ENCODE data around the gene AGL. TPM values are rescaled to one million over a fixed set of nuclear protein-coding genes. Genes with fewer than 3 reads are reported as not detected.

AGL gene
- total and polyA plus RNA-seq, 2 of the 4 experiments (the other 2 are of a cell fraction): 2.4 to 7.0 TPM

DNA sequence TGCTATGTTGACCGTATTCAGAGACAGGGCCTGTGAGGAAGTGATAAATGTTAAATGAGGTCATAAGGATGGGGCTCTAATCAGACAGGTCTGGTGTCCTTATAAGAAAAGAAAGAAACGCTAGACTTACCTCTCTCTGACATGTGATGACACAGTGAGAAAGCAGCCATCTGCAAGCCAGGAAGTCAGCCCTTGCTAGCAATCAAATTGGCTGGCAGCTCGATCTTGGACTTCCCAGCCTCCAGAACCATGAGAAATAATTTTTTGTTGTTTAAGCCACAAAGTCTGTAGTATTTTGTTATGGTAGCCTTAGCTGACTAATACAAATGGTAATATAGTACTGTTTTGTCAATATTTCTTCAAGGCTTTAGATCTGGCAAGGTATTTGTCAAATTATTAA lies 25.1 kb upstream of the AGL start:
- no peaks in the 10 kb centered on the region for H3K79me1 ChIP-seq (ENCODE audit: low read depth in 1 of 2, low read length in 2 of 2)
- no peak overlapping the region for H4K8ac ChIP-seq (ENCODE audit: low read depth in 2 of 2, low read length in 2 of 2)
- H3K36me3 ChIP-seq (ENCODE audit: control insufficient read depth, insufficient read depth, low read length): no peaks in the 10 kb centered on the region
- no peaks in the 10 kb centered on the region for H3K9me1 ChIP-seq (ENCODE audit: insufficient read depth, low read length)
- in situ Hi-C loops (cut with MboI; ENCODE audit: low sequenced_read_pairs): no loop called here
- TF ChIP-seq MAFK (IDR thresholded peaks at IDR 0.05; ENCODE audit: low read depth, low read length) (no peak), BHLHE40 (IDR thresholded peaks at IDR 0.05; ENCODE audit: low read depth, low read length) (no peak), CHD1 (IDR thresholded peaks at IDR 0.05; ENCODE audit: low read depth, low read length) (no peak), RCOR1 (IDR thresholded peaks at IDR 0.05; ENCODE audit: insufficient replicate concordance, low read length) (no peak), SMC3 (IDR thresholded peaks at IDR 0.05; ENCODE audit: low read depth, low read length) (no peak), RFX5 (IDR thresholded peaks at IDR 0.05; ENCODE audit: low read depth, low read length) (no peak), MXI1 (IDR thresholded peaks at IDR 0.05; ENCODE audit: borderline replicate concordance, low read depth, low read length) (no peak), POLR2A (IDR thresholded peaks at IDR 0.05; ENCODE audit: low read depth, low read length) (no peak), RAD21 (IDR thresholded peaks at IDR 0.05; ENCODE audit: low read length) (no peak), NFE2L2 (IDR thresholded peaks at IDR 0.05; ENCODE audit: low read depth, low read length) (no peak), MAZ (IDR thresholded peaks at IDR 0.05; ENCODE audit: borderline replicate concordance, low read depth, low read length) (no peak), CEBPB (IDR thresholded peaks at IDR 0.05; ENCODE audit: low read depth, low read length) (no peak), FOS (IDR thresholded peaks at IDR 0.05; ENCODE audit: low read depth, low read length) (no peak)
- TF ChIP-seq, protein P1, sequence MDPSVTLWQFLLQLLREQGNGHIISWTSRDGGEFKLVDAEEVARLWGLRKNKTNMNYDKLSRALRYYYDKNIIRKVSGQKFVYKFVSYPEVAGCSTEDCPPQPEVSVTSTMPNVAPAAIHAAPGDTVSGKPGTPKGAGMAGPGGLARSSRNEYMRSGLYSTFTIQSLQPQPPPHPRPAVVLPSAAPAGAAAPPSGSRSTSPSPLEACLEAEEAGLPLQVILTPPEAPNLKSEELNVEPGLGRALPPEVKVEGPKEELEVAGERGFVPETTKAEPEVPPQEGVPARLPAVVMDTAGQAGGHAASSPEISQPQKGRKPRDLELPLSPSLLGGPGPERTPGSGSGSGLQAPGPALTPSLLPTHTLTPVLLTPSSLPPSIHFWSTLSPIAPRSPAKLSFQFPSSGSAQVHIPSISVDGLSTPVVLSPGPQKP (IDR thresholded peaks at IDR 0.05; ENCODE audit: borderline replicate concordance, low read depth, low read length): no peak
- TF ChIP-seq, protein P2, sequence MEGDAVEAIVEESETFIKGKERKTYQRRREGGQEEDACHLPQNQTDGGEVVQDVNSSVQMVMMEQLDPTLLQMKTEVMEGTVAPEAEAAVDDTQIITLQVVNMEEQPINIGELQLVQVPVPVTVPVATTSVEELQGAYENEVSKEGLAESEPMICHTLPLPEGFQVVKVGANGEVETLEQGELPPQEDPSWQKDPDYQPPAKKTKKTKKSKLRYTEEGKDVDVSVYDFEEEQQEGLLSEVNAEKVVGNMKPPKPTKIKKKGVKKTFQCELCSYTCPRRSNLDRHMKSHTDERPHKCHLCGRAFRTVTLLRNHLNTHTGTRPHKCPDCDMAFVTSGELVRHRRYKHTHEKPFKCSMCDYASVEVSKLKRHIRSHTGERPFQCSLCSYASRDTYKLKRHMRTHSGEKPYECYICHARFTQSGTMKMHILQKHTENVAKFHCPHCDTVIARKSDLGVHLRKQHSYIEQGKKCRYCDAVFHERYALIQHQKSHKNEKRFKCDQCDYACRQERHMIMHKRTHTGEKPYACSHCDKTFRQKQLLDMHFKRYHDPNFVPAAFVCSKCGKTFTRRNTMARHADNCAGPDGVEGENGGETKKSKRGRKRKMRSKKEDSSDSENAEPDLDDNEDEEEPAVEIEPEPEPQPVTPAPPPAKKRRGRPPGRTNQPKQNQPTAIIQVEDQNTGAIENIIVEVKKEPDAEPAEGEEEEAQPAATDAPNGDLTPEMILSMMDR (conservative IDR thresholded peaks at IDR 0.05; ENCODE audit: low read depth, low read length): no peak
- TF ChIP-seq, protein P3, sequence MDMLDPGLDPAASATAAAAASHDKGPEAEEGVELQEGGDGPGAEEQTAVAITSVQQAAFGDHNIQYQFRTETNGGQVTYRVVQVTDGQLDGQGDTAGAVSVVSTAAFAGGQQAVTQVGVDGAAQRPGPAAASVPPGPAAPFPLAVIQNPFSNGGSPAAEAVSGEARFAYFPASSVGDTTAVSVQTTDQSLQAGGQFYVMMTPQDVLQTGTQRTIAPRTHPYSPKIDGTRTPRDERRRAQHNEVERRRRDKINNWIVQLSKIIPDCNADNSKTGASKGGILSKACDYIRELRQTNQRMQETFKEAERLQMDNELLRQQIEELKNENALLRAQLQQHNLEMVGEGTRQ (IDR thresholded peaks at IDR 0.05; ENCODE audit: low read depth, low read length): no peak
- no peak overlapping the region for H4K5ac ChIP-seq (ENCODE audit: low read depth, low read length)
- H3K18ac ChIP-seq (ENCODE audit: low read depth, low read length): no peak overlapping the region
- H3K4me1 ChIP-seq (ENCODE audit: control insufficient read depth, insufficient read depth, low read length): no peaks in the 10 kb centered on the region
- ChIA-PET CTCF (no interaction called here), POLR2A (ENCODE audit: unreplicated experiment) (no interaction called here)
- H4K20me1 ChIP-seq (ENCODE audit: insufficient read depth, low read length): no peaks in the 10 kb centered on the region
- no CpG with 5 or more reads among the region's 3 CpGs for WGBS, 2 experiments (ENCODE audit: extremely low coverage in 2 of 2, insufficient read length in 1 of 2)
- DNase-seq (no peak), ATAC-seq (ENCODE audit: low read depth) (no peak)
- H3K27me3 ChIP-seq (ENCODE audit: control insufficient read depth, insufficient read depth, low read length): no peaks in the 10 kb centered on the region
- dilution Hi-C loops (cut with HindIII; ENCODE audit: low sequenced_read_pairs, unreplicated experiment): no loop called here
- BruUV-seq (replicated peaks): no TSS peak
- H3K27ac ChIP-seq (ENCODE audit: insufficient read depth, low read length): no peak overlapping the region
- no peak overlapping the region for H2BK120ac ChIP-seq (ENCODE audit: low read depth, low read length)
- no peak overlapping the region for H2AFZ ChIP-seq (replicated peaks; ENCODE audit: low read length, poor library complexity)
- no peak overlapping the region for H3K4ac ChIP-seq (ENCODE audit: low read depth, low read length)
- H2BK5ac ChIP-seq (ENCODE audit: low read depth, low read length, poor library complexity, severe bottlenecking): no peak overlapping the region
- H3K9ac ChIP-seq (ENCODE audit: low read depth, low read length): no peak overlapping the region
- no peak overlapping the region for H3K4me2 ChIP-seq (ENCODE audit: low read depth, low read length)
- H3K9me3 ChIP-seq (ENCODE audit: control insufficient read depth, insufficient read depth, low read length): peaks cover 2% of the 10 kb centered on the region; the same call in 1 of the 2 replicates
- no peak overlapping the region for H3K23ac ChIP-seq (ENCODE audit: low read depth, low read length)
- H4K91ac ChIP-seq (ENCODE audit: insufficient read depth, low read depth, low read length): no peak overlapping the region
- H3K4me3 ChIP-seq (ENCODE audit: insufficient read depth, low read depth, low read length): no peak overlapping the region
- no peak overlapping the region for H2AK9ac ChIP-seq (replicated peaks; ENCODE audit: low read depth, low read length, poor library complexity)
- no peak overlapping the region for H2AK5ac ChIP-seq (ENCODE audit: low read depth, low read length)
- no peak overlapping the region for H3K14ac ChIP-seq (replicated peaks; ENCODE audit: low read depth, low read length)
- no peak overlapping the region for H3K56ac ChIP-seq (ENCODE audit: extremely low read depth, insufficient read depth, low read length)
- no peak overlapping the region for H2BK20ac ChIP-seq (ENCODE audit: low read depth, low read length)
- intact Hi-C loops (cut with micrococcal nuclease): no loop called here
- no peak overlapping the region for H2BK15ac ChIP-seq (ENCODE audit: low read depth, low read length)

Measured in IMR-90 (cell line).